Chondrocyte (in vitro differentiated cells): ENCODE data around the gene SIMC1. TPM values are rescaled to one million over a fixed set of nuclear protein-coding genes. Genes with fewer than 3 reads are reported as not detected.

ENCODE experiments used
- DNase-seq: peaks from one replicate; pipeline ENCODE4 v3.0.0; 2021; ENCODE audit warnings: mixed read lengths, low spot score
- H3K27ac Mint-ChIP-seq: one replicate; pipeline ENCODE4 v1.8.0; 2021; ENCODE audit warnings: mild to moderate bottlenecking, moderate library complexity, mixed read lengths; ENCODE audit not compliant: unreplicated experiment
- H3K27me3 Mint-ChIP-seq: 2 replicates; pipeline ENCODE4 v1.8.0; 2021; ENCODE audit warnings: low read depth, mixed read lengths
- H3K36me3 Mint-ChIP-seq: 2 replicates; pipeline ENCODE4 v1.8.0; 2021; ENCODE audit warnings: low read depth, mixed read lengths
- H3K4me1 Mint-ChIP-seq: 2 replicates; pipeline ENCODE4 v1.8.0; 2021; ENCODE audit warnings: low read depth, mild to moderate bottlenecking, mixed read lengths
- H3K4me3 Mint-ChIP-seq: one replicate; pipeline ENCODE4 v1.8.0; 2021; ENCODE audit warnings: mild to moderate bottlenecking, moderate library complexity, mixed read lengths; ENCODE audit not compliant: unreplicated experiment
- H3K9me3 Mint-ChIP-seq: 2 replicates; pipeline ENCODE4 v1.8.0; 2021; ENCODE audit warnings: low read depth, mixed read lengths
- total RNA-seq: library from RNA; stranded (reverse); gene quantifications from 3 replicates; pipeline ENCODE4 v1.2.1, GENCODE V29; 2021
- TF ChIP-seq, protein P1 (sequence below): fragments of 200-600 bp; sonication (generic); IDR thresholded peaks from 2 replicates; pipeline ENCODE4 v1.5.0; 2021; ENCODE audit warnings: antibody characterized with exemption, mild to moderate bottlenecking, moderate library complexity

SIMC1 gene
- total RNA-seq, 1 donor from 2014 or later: 19.1 TPM

DNA sequence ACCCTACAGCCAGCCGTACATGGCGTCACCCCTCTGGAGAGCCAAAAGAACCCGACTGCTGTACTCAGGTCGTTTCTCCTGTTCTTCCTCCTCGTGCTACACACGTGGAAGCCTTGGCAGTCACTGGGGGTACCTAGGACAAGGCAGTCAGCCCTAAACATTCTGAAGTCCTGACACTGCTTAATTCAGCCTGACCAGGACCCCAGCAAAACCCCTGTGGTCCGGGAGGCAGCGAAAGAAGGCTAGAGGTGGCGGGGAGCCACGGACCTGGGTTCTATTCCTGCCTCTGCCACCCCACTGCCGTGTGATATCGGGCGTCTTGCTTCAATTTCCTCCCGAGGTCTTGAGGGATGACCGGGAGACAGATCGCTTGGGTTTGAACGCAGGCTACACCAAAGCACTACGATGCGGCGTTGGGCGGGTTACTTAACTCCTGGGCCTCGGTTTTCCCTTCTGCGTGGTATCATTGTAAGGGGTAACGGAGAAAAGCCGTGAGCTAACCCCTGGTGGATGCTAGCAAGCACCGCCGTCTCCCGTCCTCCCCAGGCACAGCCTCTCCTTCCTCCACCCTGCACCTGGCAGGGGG is 126.6 kb downstream of the SIMC1 start:
- Mint-ChIP-seq H3K36me3 (peaks cover 17% of the 10 kb centered on the region), H3K4me1 (peaks cover 32% of the 10 kb centered on the region), H3K27ac (peak overlapping the region; percentile 49), H3K27me3 (no peaks in the 10 kb centered on the region), H3K9me3 (no peaks in the 10 kb centered on the region), H3K4me3 (peak overlapping the region; percentile 65)
- DNase-seq: no peak
- TF ChIP-seq, protein P1, sequence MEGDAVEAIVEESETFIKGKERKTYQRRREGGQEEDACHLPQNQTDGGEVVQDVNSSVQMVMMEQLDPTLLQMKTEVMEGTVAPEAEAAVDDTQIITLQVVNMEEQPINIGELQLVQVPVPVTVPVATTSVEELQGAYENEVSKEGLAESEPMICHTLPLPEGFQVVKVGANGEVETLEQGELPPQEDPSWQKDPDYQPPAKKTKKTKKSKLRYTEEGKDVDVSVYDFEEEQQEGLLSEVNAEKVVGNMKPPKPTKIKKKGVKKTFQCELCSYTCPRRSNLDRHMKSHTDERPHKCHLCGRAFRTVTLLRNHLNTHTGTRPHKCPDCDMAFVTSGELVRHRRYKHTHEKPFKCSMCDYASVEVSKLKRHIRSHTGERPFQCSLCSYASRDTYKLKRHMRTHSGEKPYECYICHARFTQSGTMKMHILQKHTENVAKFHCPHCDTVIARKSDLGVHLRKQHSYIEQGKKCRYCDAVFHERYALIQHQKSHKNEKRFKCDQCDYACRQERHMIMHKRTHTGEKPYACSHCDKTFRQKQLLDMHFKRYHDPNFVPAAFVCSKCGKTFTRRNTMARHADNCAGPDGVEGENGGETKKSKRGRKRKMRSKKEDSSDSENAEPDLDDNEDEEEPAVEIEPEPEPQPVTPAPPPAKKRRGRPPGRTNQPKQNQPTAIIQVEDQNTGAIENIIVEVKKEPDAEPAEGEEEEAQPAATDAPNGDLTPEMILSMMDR: no peak

DNA sequence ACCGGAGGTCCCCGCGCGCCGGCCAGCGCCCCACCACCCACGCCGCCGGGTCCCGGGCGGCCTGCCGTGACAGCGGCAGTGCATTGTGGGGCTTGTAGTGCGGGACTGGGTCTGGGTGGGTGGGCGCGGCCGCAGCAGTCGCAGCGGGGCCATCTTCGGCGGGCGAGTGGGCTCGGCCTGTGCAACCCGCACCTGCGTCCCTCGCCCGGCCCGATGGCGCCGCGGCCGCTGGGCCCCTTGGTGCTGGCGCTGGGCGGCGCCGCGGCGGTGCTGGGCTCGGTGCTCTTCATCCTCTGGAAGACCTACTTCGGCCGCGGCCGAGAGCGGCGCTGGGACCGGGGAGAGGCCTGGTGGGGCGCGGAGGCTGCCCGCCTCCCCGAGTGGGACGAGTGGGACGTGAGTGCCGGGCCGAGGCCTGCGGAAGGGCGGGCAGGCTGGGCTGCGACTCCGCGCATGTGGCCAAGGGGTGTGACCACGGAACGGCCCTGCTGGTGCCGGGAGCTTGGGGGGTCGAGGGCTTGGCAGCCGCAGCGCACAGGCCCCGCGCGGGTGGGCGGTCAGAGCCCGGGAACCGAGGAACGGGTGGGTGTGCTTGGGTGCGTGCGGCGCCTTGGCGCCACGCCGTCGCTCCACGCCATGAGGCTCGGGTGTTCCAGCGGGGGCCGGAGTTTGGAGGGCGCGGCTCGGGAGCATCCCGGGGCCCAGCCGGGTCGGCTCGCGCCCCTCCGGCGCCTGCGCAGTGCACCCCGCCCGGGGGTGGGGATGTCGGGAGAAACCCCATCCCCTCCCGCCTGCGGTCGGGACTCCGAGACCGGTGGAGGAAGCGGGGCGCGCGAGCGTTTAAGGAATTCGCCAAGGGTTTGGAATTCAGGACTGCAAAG is 127.4 kb downstream of the SIMC1 start, which contains the start of gene ARL10:
ARL10 (plus strand) TSS at position 137 of the 881 bp plus-strand sequence; CDS start at position 214, 77 bp downstream.
- Mint-ChIP-seq H3K4me3 (peak within 1 kb of the TSS; percentile 74), H3K4me1 (peaks cover 30% of the 10 kb centered on the region), H3K36me3 (peaks cover 20% of the 10 kb centered on the region), H3K27me3 (no peaks in the 10 kb centered on the region), H3K9me3 (no peaks in the 10 kb centered on the region), H3K27ac (peak within 1 kb of the TSS; percentile 49)
- TF ChIP-seq, protein P1: peak; percentile 30
- no peak for DNase-seq

DNA sequence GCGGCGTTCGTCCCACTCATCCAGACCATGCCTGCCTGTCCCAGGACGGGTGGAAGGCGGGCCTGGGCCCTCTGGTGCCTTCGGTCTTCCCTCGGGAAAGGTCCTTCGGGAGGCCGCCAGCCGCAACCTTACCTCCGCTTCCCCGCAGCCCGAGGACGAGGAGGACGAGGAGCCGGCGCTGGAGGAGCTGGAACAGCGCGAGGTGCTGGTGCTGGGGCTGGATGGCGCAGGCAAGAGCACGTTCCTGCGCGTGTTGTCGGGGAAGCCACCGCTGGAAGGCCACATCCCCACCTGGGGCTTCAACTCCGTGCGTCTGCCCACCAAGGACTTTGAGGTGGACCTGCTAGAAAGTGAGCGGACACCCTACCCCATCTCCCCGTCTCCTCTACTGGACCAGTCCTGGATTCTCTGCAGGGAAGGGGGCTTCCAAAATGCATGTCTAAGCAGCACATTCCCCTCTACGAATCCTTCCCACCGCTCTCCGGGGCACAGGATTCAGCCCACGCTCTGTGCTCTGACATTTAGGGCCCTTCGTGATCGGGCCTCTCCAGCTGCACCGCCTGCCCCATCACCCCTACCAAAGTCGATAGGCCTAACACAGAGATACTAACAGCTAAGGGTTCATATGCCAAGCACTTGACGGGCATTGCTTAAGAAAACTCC is 128.1 kb downstream of the SIMC1 start:
- no peaks in the 10 kb centered on the region for H3K9me3 Mint-ChIP-seq
- H3K4me1 Mint-ChIP-seq: peaks cover 30% of the 10 kb centered on the region
- H3K36me3 Mint-ChIP-seq: peaks cover 20% of the 10 kb centered on the region
- no peaks in the 10 kb centered on the region for H3K27me3 Mint-ChIP-seq
- H3K4me3 Mint-ChIP-seq: peak overlapping the region; percentile 74
- peak overlapping the region; percentile 68 for H3K27ac Mint-ChIP-seq
- no peak for DNase-seq
- TF ChIP-seq, protein P1: no peak

DNA sequence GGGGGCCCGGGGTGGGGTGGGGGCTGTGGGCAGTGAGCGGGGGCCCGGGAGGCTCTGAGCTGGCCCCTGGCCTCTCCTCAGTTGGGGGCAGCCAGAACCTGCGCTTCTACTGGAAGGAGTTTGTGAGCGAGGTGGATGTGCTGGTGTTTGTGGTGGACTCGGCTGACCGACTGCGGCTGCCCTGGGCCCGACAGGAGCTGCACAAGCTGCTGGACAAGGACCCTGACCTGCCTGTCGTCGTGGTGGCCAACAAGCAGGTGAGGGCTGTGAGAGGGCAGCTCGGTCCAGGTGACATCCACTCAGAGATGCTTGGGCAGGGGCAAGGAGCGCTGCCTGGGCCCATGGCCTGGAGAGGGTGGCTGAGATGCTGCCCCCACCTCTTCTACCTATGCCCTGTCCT is 130.5 kb downstream of the SIMC1 start:
- Mint-ChIP-seq H3K27ac (no peak overlapping the region), H3K4me3 (no peak overlapping the region), H3K4me1 (peaks cover 22% of the 10 kb centered on the region), H3K36me3 (peaks cover 22% of the 10 kb centered on the region), H3K27me3 (no peaks in the 10 kb centered on the region), H3K9me3 (no peaks in the 10 kb centered on the region)
- DNase-seq: no peak
- TF ChIP-seq, protein P1: no peak
